Articular chondrocyte of knee joint (primary cell): Measurements from ENCODE around the gene PRPF39. TPM values are rescaled to one million over a fixed set of nuclear protein-coding genes. Genes with fewer than 3 reads are reported as not detected.

Experiments
- small RNA-seq: library from RNA; depleted of rRNA; stranded (forward); fragments of <200 nt; gene quantifications from one replicate; pipeline ENCODE3, GENCODE V24; 2012
- total RNA-seq: library from RNA; depleted of rRNA; stranded (reverse); fragments of >200 nt; gene quantifications from 2 replicates; pipeline ENCODE4 v1.2.3, GENCODE V29; 2012

The PRPF39 gene, protein sequence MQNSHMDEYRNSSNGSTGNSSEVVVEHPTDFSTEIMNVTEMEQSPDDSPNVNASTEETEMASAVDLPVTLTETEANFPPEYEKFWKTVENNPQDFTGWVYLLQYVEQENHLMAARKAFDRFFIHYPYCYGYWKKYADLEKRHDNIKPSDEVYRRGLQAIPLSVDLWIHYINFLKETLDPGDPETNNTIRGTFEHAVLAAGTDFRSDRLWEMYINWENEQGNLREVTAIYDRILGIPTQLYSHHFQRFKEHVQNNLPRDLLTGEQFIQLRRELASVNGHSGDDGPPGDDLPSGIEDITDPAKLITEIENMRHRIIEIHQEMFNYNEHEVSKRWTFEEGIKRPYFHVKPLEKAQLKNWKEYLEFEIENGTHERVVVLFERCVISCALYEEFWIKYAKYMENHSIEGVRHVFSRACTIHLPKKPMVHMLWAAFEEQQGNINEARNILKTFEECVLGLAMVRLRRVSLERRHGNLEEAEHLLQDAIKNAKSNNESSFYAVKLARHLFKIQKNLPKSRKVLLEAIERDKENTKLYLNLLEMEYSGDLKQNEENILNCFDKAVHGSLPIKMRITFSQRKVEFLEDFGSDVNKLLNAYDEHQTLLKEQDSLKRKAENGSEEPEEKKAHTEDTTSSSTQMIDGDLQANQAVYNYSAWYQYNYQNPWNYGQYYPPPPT
- total RNA-seq: 31.7 and 33.2 TPM in 2 replicates

DNA sequence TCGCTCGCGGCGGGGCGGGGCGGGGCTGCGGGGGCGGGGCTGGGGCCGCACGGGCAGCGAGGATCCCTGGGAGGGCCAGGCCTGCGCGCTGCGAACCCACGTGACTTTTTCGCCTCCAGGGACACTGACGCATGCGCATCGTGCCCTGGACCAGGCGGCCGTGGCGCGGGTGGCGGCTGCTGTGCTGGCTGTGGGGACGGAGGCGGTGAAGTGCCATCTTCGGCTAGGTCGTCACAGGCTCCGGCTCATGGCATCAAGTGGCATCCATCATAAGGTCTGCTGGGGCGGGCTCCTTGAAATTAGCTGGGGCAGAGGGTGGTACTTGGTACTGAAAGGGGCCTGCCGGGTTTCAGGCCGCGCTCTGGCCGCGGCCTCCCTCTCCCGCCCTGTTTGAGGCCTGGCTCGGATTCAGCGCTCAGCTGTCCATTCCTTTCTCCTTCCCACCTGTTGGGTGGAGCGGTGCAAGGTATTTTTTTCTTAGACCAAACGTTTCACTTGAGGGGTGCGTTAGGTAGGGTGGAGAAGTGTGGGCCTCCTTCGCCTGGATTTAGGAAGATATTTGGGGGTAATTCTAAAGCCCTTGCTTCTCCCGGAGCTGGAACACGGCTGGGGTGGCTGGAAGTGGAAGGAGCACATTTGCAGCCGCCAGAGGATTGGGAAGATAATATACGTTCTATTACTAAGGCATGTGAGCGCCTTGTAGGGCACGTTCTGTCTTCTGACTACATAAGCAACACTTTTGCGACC is at the start of gene PRPF39:
Gene PRPF39 (plus strand): TSS at position 141 of the 747 bp plus-strand sequence. CDS start 11,124 bp downstream, outside the sequence.

DNA sequence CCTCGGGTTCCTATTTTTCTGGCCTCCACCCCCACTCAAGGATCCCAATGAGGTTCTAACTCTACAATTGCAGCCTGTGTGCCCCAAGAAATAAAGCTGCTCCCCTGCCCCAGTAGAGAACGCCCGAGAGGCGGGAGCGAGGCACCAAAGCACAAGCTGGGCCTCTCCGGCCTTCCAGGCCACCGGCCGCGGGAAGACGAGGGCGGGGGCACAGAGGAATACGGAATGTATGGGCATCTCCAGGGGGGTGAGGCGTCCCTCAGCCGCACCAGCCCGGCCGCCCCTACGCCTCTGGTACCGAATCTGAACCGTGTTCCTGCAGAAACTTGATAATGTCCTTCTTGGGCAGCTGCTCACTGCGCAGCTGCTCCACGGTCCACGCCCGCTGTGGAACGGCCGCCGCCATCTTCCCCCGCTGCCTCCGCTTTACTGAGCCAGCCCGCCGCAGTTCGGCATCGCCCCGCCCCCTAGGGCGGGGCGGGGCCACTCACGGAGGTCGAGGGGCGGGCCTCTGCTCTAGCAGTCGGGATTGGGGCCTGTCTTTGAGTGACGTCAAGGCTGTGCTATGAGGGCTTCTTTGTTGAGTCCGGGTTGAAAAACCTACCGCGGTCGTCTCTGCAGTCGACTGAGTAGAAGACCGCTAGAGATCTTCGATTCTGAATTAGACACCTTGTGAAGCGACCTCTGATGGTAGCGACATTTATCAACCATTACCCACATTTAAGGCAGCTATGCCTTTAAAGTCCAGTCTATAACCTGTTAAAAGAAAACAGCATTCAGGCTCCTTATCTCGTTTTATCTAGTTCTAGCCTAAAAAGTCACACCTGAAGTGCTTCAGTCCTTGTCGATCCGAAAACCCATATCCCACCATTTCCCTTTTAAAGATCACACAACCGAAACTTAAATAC is 50.4 kb downstream of the PRPF39 start, which contains the start of gene FKBP3:
Gene FKBP3 (minus strand): TSS at position 431 of the 908 bp plus-strand sequence. CDS start 25 bp downstream, at position 406.

GRCh38 chr14:45135659-45136395 is 51.9 kb downstream of the PRPF39 start, which contains the start of gene FANCM:
TSS of gene FANCM (plus strand) at chr14:45135930. CDS start at chr14:45136032, 102 bp downstream.

Small RNA genes lying within 50 kb of the gene (small RNA-seq; reads per million reads assigned to genes)
- gene RF00151 (not detected), gene SNORD127 (3,820 reads per million, percentile 100 among the genes with 10 or more reads in this experiment)

Other genes starting within 250 kb of the PRPF39 start
- 12.3 and 13.3 TPM in 2 replicates for gene KLHL28, start 122.2 kb upstream of the PRPF39 start, total RNA-seq
- 26.3 and 26.8 TPM in 2 replicates for gene TOGARAM1, start 121.9 kb upstream of the PRPF39 start, total RNA-seq
- gene FKBP3, start 50.4 kb downstream of the PRPF39 start, total RNA-seq: 33.9 and 36.8 TPM in 2 replicates
- gene FANCM, start 51.8 kb downstream of the PRPF39 start, total RNA-seq: 9.3 and 10.2 TPM in 2 replicates
- 37.6 and 40.9 TPM in 2 replicates for gene MIS18BP1, start 169.1 kb downstream of the PRPF39 start, total RNA-seq